Smooth muscle cell of the brain vasculature (primary cell): ENCODE measurements around the gene VEZT.
A peak's percentile ranks its signal among the peaks of the same experiment; 100 is the strongest.
"Not testable (repeated sequence)": the region's sequence is repeated elsewhere in the genome, so short reads cannot be mapped to it uniquely, and the experiment has no call there.

Experiments
- DNase-seq: peaks from one replicate; pipeline ENCODE4 v3.0.0-alpha.2; 2012; ENCODE audit warnings: low read depth, low spot score

VEZT gene

GRCh38 chr12:95224202-95225170 lies 6.9 kb downstream of the VEZT start:
- no peak for DNase-seq

GRCh38 chr12:95225645-95226212 lies 8.1 kb downstream of the VEZT start:
- DNase-seq = no peak

GRCh38 chr12:95227818-95228356 lies 10.3 kb downstream of the VEZT start:
- no peak for DNase-seq

GRCh38 chr12:95228617-95229016 lies 11.0 kb downstream of the VEZT start:
- no peak for DNase-seq

GRCh38 chr12:95229636-95230035 lies 12.0 kb downstream of the VEZT start:
- DNase-seq = no peak

- DNase-seq = no peak
These were observed 12.7 kb downstream of the VEZT start for GRCh38 chr12:95230313-95230712.

- DNase-seq = no peak
These were observed 13.6 kb downstream of the VEZT start for GRCh38 chr12:95231190-95231589.

- DNase-seq = not testable (repeated sequence)
These were observed 16.6 kb downstream of the VEZT start for GRCh38 chr12:95234187-95234586.

- not testable (repeated sequence) for DNase-seq
These were observed 18.0 kb downstream of the VEZT start for GRCh38 chr12:95235621-95236020.

- no peak for DNase-seq
These were observed 19.7 kb downstream of the VEZT start for GRCh38 chr12:95237315-95237714.

GRCh38 chr12:95238150-95238549 lies 20.5 kb downstream of the VEZT start:
- DNase-seq = no peak

- DNase-seq = no peak
These were observed 21.6 kb downstream of the VEZT start for GRCh38 chr12:95239216-95239615.

- not testable (repeated sequence) for DNase-seq
These were observed 22.2 kb downstream of the VEZT start for GRCh38 chr12:95239835-95240234.

GRCh38 chr12:95240556-95240955 lies 22.9 kb downstream of the VEZT start:
- DNase-seq = no peak

GRCh38 chr12:95241138-95241537 lies 23.5 kb downstream of the VEZT start:
- DNase-seq = not testable (repeated sequence)

GRCh38 chr12:95241761-95242506 lies 24.3 kb downstream of the VEZT start:
- DNase-seq = no peak

- DNase-seq = no peak
These were observed 26.0 kb downstream of the VEZT start for GRCh38 chr12:95243497-95244183.

- DNase-seq = no peak
These were observed 26.7 kb downstream of the VEZT start for GRCh38 chr12:95244350-95244749.

GRCh38 chr12:95248095-95248494 lies 30.5 kb downstream of the VEZT start:
- DNase-seq = no peak

GRCh38 chr12:95248604-95249360 lies 31.2 kb downstream of the VEZT start:
- DNase-seq = peak; percentile 69

GRCh38 chr12:95253386-95253785 lies 35.8 kb downstream of the VEZT start:
- DNase-seq = no peak
